ENCODE measurements around the gene NEURL2. TPM values are rescaled to one million over a fixed set of nuclear protein-coding genes. Genes with fewer than 3 reads are reported as not detected.

NEURL2 gene
- total and polyA plus RNA-seq, 8 donors = 1.6 to 5.3 (median 2.9) TPM

- Histone ChIP-seq H3K4me3 (no peak overlapping the region), H3K9me3 (no peaks in the 10 kb centered on the region), H3K4me1 (peaks cover 0 to 2% (median 0%) of the 10 kb centered on the region in 3 donors), H3K27ac (peak overlapping the region in 2 of 4 donors; percentile 28 to 34), H3K27me3 (no peaks in the 10 kb centered on the region), H3K36me3 (no peaks in the 10 kb centered on the region)
- FAIRE-seq (no peak), ATAC-seq (no peak), DNase-seq (peak in 1 of 6 donors; percentile 1)
- TF ChIP-seq CTCF (IDR thresholded peaks at IDR 0.05) = no peak
- intact Hi-C loops (cut with DNase I) = no loop called here
- 87 to 93% methylated on average over 12 of the region's 12 CpGs for WGBS, 2 donors
These were observed 27.9 kb upstream of the NEURL2 start for GRCh38 chr20:45918779-45919537.

- WGBS, 2 donors = 80 to 82% methylated on average over 5 of the region's 5 CpGs
- Histone ChIP-seq H3K27me3 (no peaks in the 10 kb centered on the region), H3K4me3 (no peak overlapping the region), H3K27ac (peak overlapping the region in 2 of 4 donors; percentile 28 to 34), H3K4me1 (peaks cover 0 to 3% (median 0%) of the 10 kb centered on the region in 3 donors), H3K9me3 (no peaks in the 10 kb centered on the region), H3K36me3 (no peaks in the 10 kb centered on the region)
- DNase-seq = peak in 1 of 6 donors; percentile 15
- intact Hi-C loops (cut with DNase I) = no loop called here
- TF ChIP-seq CTCF (IDR thresholded peaks at IDR 0.05) = no peak
- peak in 3 of 4 donors; percentile 13 to 50 (median 31) for ATAC-seq
- FAIRE-seq = no peak
These were observed 27.3 kb upstream of the NEURL2 start for GRCh38 chr20:45918182-45918737.

- Histone ChIP-seq H3K27me3 (no peaks in the 10 kb centered on the region), H3K4me1 (peaks cover 0 to 3% (median 0%) of the 10 kb centered on the region in 3 donors), H3K4me3 (no peak overlapping the region), H3K36me3 (no peaks in the 10 kb centered on the region), H3K27ac (peak overlapping the region in 2 of 4 donors; percentile 28 to 34), H3K9me3 (no peaks in the 10 kb centered on the region)
- DNase-seq (peak in 1 of 6 donors; percentile 24), FAIRE-seq (no peak), ATAC-seq (peak in 2 of 4 donors; percentile 15 to 21)
- no peak for TF ChIP-seq CTCF (IDR thresholded peaks at IDR 0.05)
- 82 to 84% methylated on average over 5 of the region's 5 CpGs for WGBS, 2 donors
- intact Hi-C loops (cut with DNase I) = no loop called here
These were observed 26.8 kb upstream of the NEURL2 start for GRCh38 chr20:45917790-45918141.

- H3K9me3 ChIP-seq = no peaks in the 10 kb centered on the region
- peak in 1 of 6 donors; percentile 16 for DNase-seq
- H3K27me3 ChIP-seq = no peaks in the 10 kb centered on the region
- WGBS, 2 donors = 64 to 67% methylated on average over 5 of the region's 5 CpGs
- ATAC-seq = no peak
- no peak overlapping the region for H3K27ac ChIP-seq
- no peaks in the 10 kb centered on the region for H3K36me3 ChIP-seq
- intact Hi-C loops (cut with DNase I) = no loop called here
- H3K4me3 ChIP-seq = no peak overlapping the region
- FAIRE-seq = no peak
- peaks cover 0 to 3% (median 0%) of the 10 kb centered on the region in 3 donors for H3K4me1 ChIP-seq
- TF ChIP-seq CTCF (IDR thresholded peaks at IDR 0.05) = no peak
These were observed 22.1 kb upstream of the NEURL2 start for GRCh38 chr20:45913116-45913515.

GRCh38 chr20:45912344-45912682, 21.3 kb upstream of the NEURL2 start:
- H3K4me1 ChIP-seq = peaks cover 0 to 3% (median 0%) of the 10 kb centered on the region in 3 donors
- peak overlapping the region in 3 of 4 donors; percentile 52 to 82 (median 79) for H3K27ac ChIP-seq
- H3K36me3 ChIP-seq = no peaks in the 10 kb centered on the region
- H3K4me3 ChIP-seq = peak overlapping the region in 2 of 4 donors; percentile 55 to 56
- 25 to 31% methylated on average over 4 of the region's 4 CpGs for WGBS, 2 donors
- ATAC-seq (no peak), DNase-seq (peak in 1 of 6 donors; percentile 12), FAIRE-seq (no peak)
- no peak for TF ChIP-seq CTCF (IDR thresholded peaks at IDR 0.05)
- no peaks in the 10 kb centered on the region for H3K27me3 ChIP-seq
- no peaks in the 10 kb centered on the region for H3K9me3 ChIP-seq
- intact Hi-C loops (cut with DNase I) = no loop called here

Measured in pancreas (tissue), 10 donors.